Measurements from ENCODE around the gene RNF44. TPM values are rescaled to one million over a fixed set of nuclear protein-coding genes. Genes with fewer than 3 reads are reported as not detected.

RNF44 gene
- total RNA-seq, 1 experiment from 2014 or later = 172 TPM

DNA sequence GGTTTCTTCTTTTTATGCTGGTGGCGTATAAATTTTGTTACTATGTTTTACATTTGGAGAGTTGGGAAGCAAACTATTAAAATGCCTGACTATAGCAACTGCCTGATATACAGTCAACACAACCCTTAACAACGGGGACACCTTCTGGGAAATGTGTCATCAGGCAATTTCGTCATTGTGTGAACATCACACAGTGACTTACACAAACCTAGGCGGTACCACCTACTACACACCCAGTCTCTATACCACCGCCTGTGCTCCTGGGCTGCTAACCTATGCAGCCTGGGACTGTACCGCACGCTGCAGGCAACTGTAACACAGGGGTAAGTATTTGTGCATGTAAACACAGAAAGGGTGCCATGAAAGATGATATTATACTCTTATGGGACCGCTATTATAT, 10.6 kb upstream of the RNF44 start:
- no peak overlapping the region for H3T11ph ChIP-seq (ENCODE audit: low read length)
- H2BK20ac ChIP-seq (ENCODE audit: low read depth, low read length, poor library complexity, severe bottlenecking) = no peak overlapping the region
- H2BK5ac ChIP-seq (ENCODE audit: insufficient read length, low read length) = no peak overlapping the region
- no peak overlapping the region for H3K4me3 Mint-ChIP-seq
- no peak overlapping the region for H4K5ac ChIP-seq (ENCODE audit: insufficient read length, low read depth, low read length)
- H3K27me3 Mint-ChIP-seq (ENCODE audit: low read depth) = peaks cover 7% of the 10 kb centered on the region
- WGBS (ENCODE audit: extremely low coverage, insufficient read length, low lambda C conversion rate) = no CpG with 5 or more reads among the region's 8 CpGs
- TF ChIP-seq, protein P1, sequence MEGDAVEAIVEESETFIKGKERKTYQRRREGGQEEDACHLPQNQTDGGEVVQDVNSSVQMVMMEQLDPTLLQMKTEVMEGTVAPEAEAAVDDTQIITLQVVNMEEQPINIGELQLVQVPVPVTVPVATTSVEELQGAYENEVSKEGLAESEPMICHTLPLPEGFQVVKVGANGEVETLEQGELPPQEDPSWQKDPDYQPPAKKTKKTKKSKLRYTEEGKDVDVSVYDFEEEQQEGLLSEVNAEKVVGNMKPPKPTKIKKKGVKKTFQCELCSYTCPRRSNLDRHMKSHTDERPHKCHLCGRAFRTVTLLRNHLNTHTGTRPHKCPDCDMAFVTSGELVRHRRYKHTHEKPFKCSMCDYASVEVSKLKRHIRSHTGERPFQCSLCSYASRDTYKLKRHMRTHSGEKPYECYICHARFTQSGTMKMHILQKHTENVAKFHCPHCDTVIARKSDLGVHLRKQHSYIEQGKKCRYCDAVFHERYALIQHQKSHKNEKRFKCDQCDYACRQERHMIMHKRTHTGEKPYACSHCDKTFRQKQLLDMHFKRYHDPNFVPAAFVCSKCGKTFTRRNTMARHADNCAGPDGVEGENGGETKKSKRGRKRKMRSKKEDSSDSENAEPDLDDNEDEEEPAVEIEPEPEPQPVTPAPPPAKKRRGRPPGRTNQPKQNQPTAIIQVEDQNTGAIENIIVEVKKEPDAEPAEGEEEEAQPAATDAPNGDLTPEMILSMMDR (conservative IDR thresholded peaks at IDR 0.05) = no peak
- no peak overlapping the region for H3K18ac ChIP-seq (ENCODE audit: insufficient read length, low read depth, low read length)
- no peak overlapping the region for H3K14ac ChIP-seq (ENCODE audit: insufficient read depth, low read length)
- no peak overlapping the region for H2AFZ ChIP-seq (ENCODE audit: low read length)
- no peak overlapping the region for H3K27ac Mint-ChIP-seq
- H3K9me3 Mint-ChIP-seq = no peaks in the 10 kb centered on the region
- no peak overlapping the region for H3K27ac ChIP-seq (ENCODE audit: insufficient read length, low read depth, low read length)
- H4K20me1 ChIP-seq (ENCODE audit: control insufficient read depth, insufficient read depth, insufficient read length) = no peaks in the 10 kb centered on the region
- no peak overlapping the region for H4K8ac ChIP-seq (replicated peaks; ENCODE audit: insufficient read length, low read depth, low read length)
- H3K4ac ChIP-seq (ENCODE audit: low read depth, low read length) = no peak overlapping the region
- H2BK120ac ChIP-seq (ENCODE audit: low read depth, low read length, poor library complexity, severe bottlenecking) = no peak overlapping the region
- no peaks in the 10 kb centered on the region for H3K79me1 ChIP-seq (ENCODE audit: insufficient read depth, low read depth, low read length, poor library complexity, severe bottlenecking)
- H3K9me3 ChIP-seq (ENCODE audit: control insufficient read depth, low read depth, low read length) = no peaks in the 10 kb centered on the region
- no peak overlapping the region for H3K9ac ChIP-seq (ENCODE audit: extremely low read depth, insufficient read length, low read length)
- no peak overlapping the region for H2BK15ac ChIP-seq (ENCODE audit: low read depth, low read length)
- H2BK12ac ChIP-seq (ENCODE audit: insufficient read length, low read depth, low read length) = no peak overlapping the region
- no peak overlapping the region for H3K23ac ChIP-seq (ENCODE audit: insufficient read length, low read depth, low read length)
- peaks cover 5% of the 10 kb centered on the region for H3K23me2 ChIP-seq (ENCODE audit: insufficient read length, low read depth, low read length, poor library complexity, severe bottlenecking)
- no peak overlapping the region for H4K91ac ChIP-seq (ENCODE audit: insufficient read length, low read depth, low read length)
- H3K56ac ChIP-seq (ENCODE audit: insufficient read length, low read depth, low read length) = no peak overlapping the region
- peaks cover 0 to 2% (median 2%) of the 10 kb centered on the region in 3 experiments; a peak in 3 of 7 replicates for H3K36me3 Mint-ChIP-seq (ENCODE audit: insufficient read depth in 1 of 3, low read depth in 3 of 3)
- H3K27me3 ChIP-seq (ENCODE audit: insufficient read depth, low read length) = no peaks in the 10 kb centered on the region
- no peak for DNase-seq
- no peak overlapping the region for H3K4me2 ChIP-seq (ENCODE audit: insufficient read depth, insufficient read length, low read length)
- no peaks in the 10 kb centered on the region for H3K4me1 ChIP-seq (ENCODE audit: insufficient read depth, low read length)
- H3K79me2 ChIP-seq (ENCODE audit: insufficient read depth, low read length) = no peaks in the 10 kb centered on the region
- peaks cover 8 to 14% of the 10 kb centered on the region in 2 experiments for H3K4me1 Mint-ChIP-seq
- H2AK5ac ChIP-seq (ENCODE audit: insufficient read length, low read length) = no peak overlapping the region

Data from H9 (cell line).